Neural cell (in vitro differentiated cells): ENCODE measurements around the gene TNS1. TPM values are rescaled to one million over a fixed set of nuclear protein-coding genes. Genes with fewer than 3 reads are reported as not detected.

Experiments used
- H2AFZ ChIP-seq: fragments of 200-600, 300-800 bp; sonication (generic), shearing (Covaris generic); 2 replicates; pipeline ENCODE4 v1.6.0; 2014; ENCODE audit warnings: low read depth, mild to moderate bottlenecking, antibody characterized with exemption, low read length, moderate library complexity
- H3F3A ChIP-seq: fragments of 200-600 bp; shearing (Covaris generic); 2 replicates; pipeline ENCODE4 v1.6.1; 2016; ENCODE audit warnings: mild to moderate bottlenecking, moderate library complexity, mixed read lengths, antibody characterized with exemption, low read length; ENCODE audit not compliant: insufficient read depth, poor library complexity, severe bottlenecking
- H3K27ac ChIP-seq: fragments of 200-600, 300-800 bp; sonication (generic), shearing (Covaris generic); 2 replicates; pipeline ENCODE4 v1.5.1; 2014; ENCODE audit warnings: mild to moderate bottlenecking, low read length, moderate library complexity
- H3K27me3 ChIP-seq: fragments of 300-800, 200-600 bp; sonication (generic), shearing (Covaris generic); 2 replicates; pipeline ENCODE4 v1.6.0; 2014; ENCODE audit warnings: mild to moderate bottlenecking, low read depth, low read length, moderate library complexity; ENCODE audit not compliant: insufficient read depth
- H3K36me3 ChIP-seq: fragments of 300-800, 200-600 bp; sonication (generic), shearing (Covaris generic); 2 replicates; pipeline ENCODE4 v1.5.1; 2014; ENCODE audit warnings: mild to moderate bottlenecking, antibody characterized with exemption, low read length, moderate library complexity; ENCODE audit not compliant: insufficient read depth
- H3K4me2 ChIP-seq: fragments of 300-800, 200-600 bp; sonication (generic), shearing (Covaris generic); 2 replicates; pipeline ENCODE4 v1.6.0; 2014; ENCODE audit warnings: mild to moderate bottlenecking, low read length
- H3K4me3 ChIP-seq: fragments of 300-800, 200-600 bp; sonication (generic), shearing (Covaris generic); 2 replicates; pipeline ENCODE4 v1.5.1; 2014; ENCODE audit warnings: mild to moderate bottlenecking, low read length, moderate library complexity
- H3K79me2 ChIP-seq: fragments of 200-600 bp; shearing (Covaris generic); replicated peaks from 2 replicates; pipeline ENCODE4 v1.6.0; 2014; ENCODE audit warnings: mild to moderate bottlenecking, low read length, moderate library complexity; ENCODE audit not compliant: insufficient read depth
- H3K9ac ChIP-seq: fragments of 300-800, 200-600 bp; sonication (generic), shearing (Covaris generic); 2 replicates; pipeline ENCODE4 v1.6.1; 2016; ENCODE audit warnings: mild to moderate bottlenecking, low read length, mixed read lengths
- H3K9me2 ChIP-seq: fragments of 200-600 bp; shearing (Covaris generic); 2 replicates; pipeline ENCODE4 v1.6.1; 2016; ENCODE audit warnings: mild to moderate bottlenecking, low read length, mixed read lengths; ENCODE audit not compliant: insufficient read depth
- H3K9me3 ChIP-seq: fragments of 200-600, 300-800 bp; sonication (generic), shearing (Covaris generic); 2 replicates; pipeline ENCODE4 v1.6.1; 2016; ENCODE audit warnings: mild to moderate bottlenecking, mixed run types, low read length, moderate library complexity, mixed read lengths
- H4K20me1 ChIP-seq: fragments of 200-600 bp; shearing (Covaris generic); 2 replicates; pipeline ENCODE4 v1.6.1; 2016; ENCODE audit warnings: mild to moderate bottlenecking, mixed run types; ENCODE audit not compliant: insufficient read depth
- EP300 ChIP-seq: fragments of 450-650 bp; conservative IDR thresholded peaks from 2 replicates; pipeline ENCODE4 v1.6.1; 2014; ENCODE audit warnings: antibody characterized with exemption, mild to moderate bottlenecking, moderate library complexity; ENCODE audit not compliant: poor library complexity, severe bottlenecking
- EZH2 ChIP-seq: fragments of 200-600, 300-800 bp; shearing (Covaris generic), sonication (generic); IDR thresholded peaks from 2 replicates; pipeline ENCODE4 v1.6.1; 2014; ENCODE audit warnings: antibody characterized with exemption, low read length, borderline replicate concordance, mild to moderate bottlenecking; ENCODE audit not compliant: insufficient read depth, poor library complexity, severe bottlenecking
- MXI1 ChIP-seq: fragments of 450-650 bp; conservative IDR thresholded peaks from 2 replicates; pipeline ENCODE4 v1.6.1; 2014; ENCODE audit warnings: antibody characterized with exemption, mild to moderate bottlenecking; ENCODE audit not compliant: poor library complexity, severe bottlenecking
- POLR2AphosphoS5 ChIP-seq: IDR thresholded peaks from 2 replicates; pipeline ENCODE4 v1.6.1; 2012
- RAD21 ChIP-seq: fragments of 450-650 bp; conservative IDR thresholded peaks from 2 replicates; pipeline ENCODE4 v1.6.1; 2014; ENCODE audit warnings: antibody characterized with exemption, mild to moderate bottlenecking, moderate library complexity
- TAF1 ChIP-seq: IDR thresholded peaks from 2 replicates; pipeline ENCODE4 v1.6.1; 2012; ENCODE audit warnings: low read depth
- polyA plus RNA-seq: library from polyadenylated mRNA; depleted of rRNA; stranded (reverse); fragments of >200 nt; gene quantifications from 2 replicates; pipeline ENCODE4 v1.2.3, GENCODE V29; 2014
- TF ChIP-seq, protein P1 (sequence below): IDR thresholded peaks from 2 replicates; pipeline ENCODE4 v1.6.1; 2012; ENCODE audit warnings: borderline replicate concordance

The TNS1 gene
- polyA plus RNA-seq, 1 donor from 2014 or later: 1.5 TPM

DNA sequence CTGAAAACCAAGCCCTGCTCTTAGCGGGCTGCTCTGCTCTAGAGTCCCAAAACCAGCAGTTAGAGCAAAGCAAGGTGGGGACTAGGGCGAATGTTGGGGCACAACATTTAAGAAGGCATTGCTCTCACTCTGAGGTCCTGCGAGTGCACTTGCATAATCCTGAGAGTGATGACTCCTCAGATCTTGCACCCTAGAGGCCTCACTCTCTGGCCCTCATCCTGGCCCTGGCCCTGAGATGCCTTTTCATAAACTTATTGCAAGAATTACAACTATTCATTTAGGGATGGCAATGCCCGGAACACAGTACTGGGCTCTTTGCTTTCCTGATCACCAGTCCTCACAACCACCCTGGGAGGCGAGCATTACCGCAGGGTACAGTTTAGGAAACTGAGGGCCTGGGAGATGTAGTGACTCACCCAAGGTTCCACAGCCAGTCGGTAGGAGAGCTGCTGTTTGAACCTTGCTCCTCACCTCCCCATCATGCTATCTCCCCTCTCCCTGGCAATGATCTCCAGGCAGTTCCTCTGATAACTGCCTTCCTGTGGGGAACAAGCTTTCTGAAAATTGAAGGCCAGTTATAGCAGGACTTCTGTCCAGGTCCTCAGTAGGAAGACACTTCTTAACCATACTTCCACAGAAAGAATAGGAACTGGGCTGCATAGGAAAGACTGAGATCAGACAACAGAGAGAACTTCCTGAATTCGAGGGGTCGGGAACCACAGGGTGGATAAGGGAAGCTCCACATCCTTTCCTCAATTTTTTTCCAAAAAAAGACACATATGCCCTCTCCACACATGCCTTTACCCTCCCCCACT lies 91.3 kb downstream of the TNS1 start:
- no peak overlapping the region for H3K9ac ChIP-seq
- no peaks in the 10 kb centered on the region for H4K20me1 ChIP-seq
- H3K4me2 ChIP-seq: no peak overlapping the region

DNA sequence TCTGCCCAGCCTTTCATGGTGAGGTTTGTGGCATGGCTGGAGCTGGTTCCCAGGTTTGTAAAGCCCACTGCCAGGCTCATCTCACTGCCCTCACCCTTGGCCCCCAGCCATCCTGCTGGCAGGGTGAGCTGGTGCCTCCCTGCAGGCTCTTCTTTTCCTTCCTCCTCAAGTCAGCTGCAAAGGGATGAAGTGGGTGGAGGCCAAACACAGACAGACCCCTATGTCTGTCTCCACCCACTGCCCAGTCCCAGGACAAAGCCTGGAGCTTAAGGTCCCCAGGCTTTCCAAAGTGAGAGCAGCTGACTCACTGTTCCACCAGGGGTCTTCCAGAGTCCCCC lies 92.0 kb downstream of the TNS1 start:
- TF ChIP-seq MXI1 (no peak), RAD21 (no peak)
- H3K36me3 ChIP-seq: no peaks in the 10 kb centered on the region
- H3K79me2 ChIP-seq: no peaks in the 10 kb centered on the region
- H2AFZ ChIP-seq: no peak overlapping the region
- H4K20me1 ChIP-seq: no peaks in the 10 kb centered on the region
- H3K4me2 ChIP-seq: no peak overlapping the region
- H3K9ac ChIP-seq: no peak overlapping the region
- no peaks in the 10 kb centered on the region for H3K9me3 ChIP-seq
- H3K27ac ChIP-seq: no peak overlapping the region
- H3K9me2 ChIP-seq: no peaks in the 10 kb centered on the region
- no peak overlapping the region for H3K4me3 ChIP-seq
- no peaks in the 10 kb centered on the region for H3F3A ChIP-seq
- no peaks in the 10 kb centered on the region for H3K27me3 ChIP-seq

More for the DNA sequence above, 91.3 kb downstream of the TNS1 start:
- Histone ChIP-seq H3K4me3 (no peak overlapping the region), H3F3A (no peaks in the 10 kb centered on the region), H3K9me3 (no peaks in the 10 kb centered on the region), H3K36me3 (no peaks in the 10 kb centered on the region), H3K27me3 (no peaks in the 10 kb centered on the region), H3K27ac (no peak overlapping the region), H2AFZ (no peak overlapping the region), H3K79me2 (no peaks in the 10 kb centered on the region), H3K9me2 (no peaks in the 10 kb centered on the region)
- TF ChIP-seq EZH2: no peak
- TF ChIP-seq POLR2AphosphoS5: no peak
- no peak for TF ChIP-seq EP300
- no peak for TF ChIP-seq TAF1
- TF ChIP-seq, protein P1, sequence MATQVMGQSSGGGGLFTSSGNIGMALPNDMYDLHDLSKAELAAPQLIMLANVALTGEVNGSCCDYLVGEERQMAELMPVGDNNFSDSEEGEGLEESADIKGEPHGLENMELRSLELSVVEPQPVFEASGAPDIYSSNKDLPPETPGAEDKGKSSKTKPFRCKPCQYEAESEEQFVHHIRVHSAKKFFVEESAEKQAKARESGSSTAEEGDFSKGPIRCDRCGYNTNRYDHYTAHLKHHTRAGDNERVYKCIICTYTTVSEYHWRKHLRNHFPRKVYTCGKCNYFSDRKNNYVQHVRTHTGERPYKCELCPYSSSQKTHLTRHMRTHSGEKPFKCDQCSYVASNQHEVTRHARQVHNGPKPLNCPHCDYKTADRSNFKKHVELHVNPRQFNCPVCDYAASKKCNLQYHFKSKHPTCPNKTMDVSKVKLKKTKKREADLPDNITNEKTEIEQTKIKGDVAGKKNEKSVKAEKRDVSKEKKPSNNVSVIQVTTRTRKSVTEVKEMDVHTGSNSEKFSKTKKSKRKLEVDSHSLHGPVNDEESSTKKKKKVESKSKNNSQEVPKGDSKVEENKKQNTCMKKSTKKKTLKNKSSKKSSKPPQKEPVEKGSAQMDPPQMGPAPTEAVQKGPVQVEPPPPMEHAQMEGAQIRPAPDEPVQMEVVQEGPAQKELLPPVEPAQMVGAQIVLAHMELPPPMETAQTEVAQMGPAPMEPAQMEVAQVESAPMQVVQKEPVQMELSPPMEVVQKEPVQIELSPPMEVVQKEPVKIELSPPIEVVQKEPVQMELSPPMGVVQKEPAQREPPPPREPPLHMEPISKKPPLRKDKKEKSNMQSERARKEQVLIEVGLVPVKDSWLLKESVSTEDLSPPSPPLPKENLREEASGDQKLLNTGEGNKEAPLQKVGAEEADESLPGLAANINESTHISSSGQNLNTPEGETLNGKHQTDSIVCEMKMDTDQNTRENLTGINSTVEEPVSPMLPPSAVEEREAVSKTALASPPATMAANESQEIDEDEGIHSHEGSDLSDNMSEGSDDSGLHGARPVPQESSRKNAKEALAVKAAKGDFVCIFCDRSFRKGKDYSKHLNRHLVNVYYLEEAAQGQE: no peak

DNA sequence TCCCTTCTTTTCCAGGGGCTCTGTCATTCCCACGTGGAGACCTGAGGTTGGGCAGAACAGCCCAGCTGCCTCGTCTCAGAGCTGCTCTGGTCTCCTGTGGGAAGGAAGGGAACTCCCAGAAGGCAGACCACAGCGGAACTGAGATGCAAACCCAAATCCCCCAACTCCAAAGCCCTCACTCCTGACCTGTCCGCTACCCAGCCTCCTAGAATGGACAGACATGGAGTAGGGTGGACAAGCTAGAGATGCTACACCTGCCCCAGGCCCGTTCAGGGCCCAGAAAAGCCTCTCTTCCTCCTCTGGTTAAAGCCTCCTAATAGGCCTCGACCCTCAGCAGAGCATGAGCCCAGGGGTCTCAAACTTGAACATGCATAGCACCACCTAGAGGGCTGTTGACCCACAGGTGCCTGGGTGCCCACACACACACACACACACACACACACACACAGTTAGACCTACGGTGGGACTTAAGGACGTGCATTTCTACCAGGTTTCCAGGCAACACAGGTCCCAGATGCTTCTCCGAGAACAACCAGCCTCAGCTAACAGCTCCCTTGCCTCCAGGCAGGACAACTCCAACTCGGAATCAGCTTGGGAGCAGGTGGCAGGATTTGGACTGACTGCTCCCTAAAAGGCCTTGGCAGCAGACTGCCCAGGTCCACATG lies 93.5 kb downstream of the TNS1 start:
- no peaks in the 10 kb centered on the region for H3K9me3 ChIP-seq
- no peaks in the 10 kb centered on the region for H3F3A ChIP-seq
- no peaks in the 10 kb centered on the region for H3K36me3 ChIP-seq
- H3K27me3 ChIP-seq: no peaks in the 10 kb centered on the region
- H3K27ac ChIP-seq: no peak overlapping the region
- H3K79me2 ChIP-seq: no peaks in the 10 kb centered on the region
- H3K9me2 ChIP-seq: no peaks in the 10 kb centered on the region
- H3K9ac ChIP-seq: no peak overlapping the region
- H3K4me2 ChIP-seq: no peak overlapping the region
- no peak for TF ChIP-seq EP300
- H3K4me3 ChIP-seq: no peak overlapping the region
- H2AFZ ChIP-seq: no peak overlapping the region
- H4K20me1 ChIP-seq: no peaks in the 10 kb centered on the region
